HEK293 (cell line): Measurements from ENCODE around the gene CYP4F3.
A peak's percentile ranks its signal among the peaks of the same experiment; 100 is the strongest.

Experiments
- ZBTB17 ChIP-seq: fragments of 450-650 bp; formaldehyde crosslinking; IDR thresholded peaks from 2 replicates; pipeline ENCODE4 v1.5.1; 2016; ENCODE audit warnings: missing biosample characterization, missing genetic modification characterization
- ZNF24 ChIP-seq: fragments of 450-650 bp; formaldehyde crosslinking; IDR thresholded peaks from 2 replicates; pipeline ENCODE4 v1.5.1; 2016; ENCODE audit warnings: missing biosample characterization, missing genetic modification characterization
- ZNF792 ChIP-seq: fragments of 450-650 bp; formaldehyde crosslinking; IDR thresholded peaks from 2 replicates; pipeline ENCODE4 v1.5.1; 2016; ENCODE audit warnings: missing biosample characterization, missing genetic modification characterization
- TF ChIP-seq, protein P1 (sequence below): fragments of 450-650 bp; formaldehyde crosslinking; IDR thresholded peaks from 2 replicates; pipeline ENCODE4 v1.5.1; 2016; ENCODE audit warnings: missing biosample characterization, missing genetic modification characterization
- TF ChIP-seq, protein P2 (sequence below): fragments of 450-650 bp; formaldehyde crosslinking; IDR thresholded peaks from 2 replicates; pipeline ENCODE4 v1.5.1; 2017; ENCODE audit warnings: missing biosample characterization, missing genetic modification characterization

Gene CYP4F3

DNA sequence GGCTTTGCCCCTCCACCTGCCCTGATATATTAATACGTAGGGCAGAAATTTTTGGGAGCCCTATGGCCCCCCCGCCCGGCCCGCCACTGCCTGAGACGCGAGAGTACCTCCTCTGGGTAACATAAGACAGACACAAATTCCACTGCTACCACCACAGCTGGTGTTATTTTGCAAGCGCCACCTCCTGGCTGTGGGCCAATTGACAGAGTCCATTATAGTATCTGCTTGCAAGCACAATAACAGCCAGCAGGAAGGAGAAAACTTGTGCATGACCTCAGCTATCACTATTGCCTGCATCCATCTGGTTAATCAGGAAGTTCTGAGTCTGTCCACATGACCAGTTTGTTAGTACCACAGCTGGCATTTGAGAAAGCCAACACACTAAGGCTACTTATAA, 61.8 kb downstream of the CYP4F3 start (continued):
- TF ChIP-seq ZBTB17 (tag by site-specific recombination) (0 out of 2 replicates have a peak, but pooled peaks have one; percentile 18), ZNF24 (peak; percentile 84), ZNF792 (tag by site-specific recombination) (no peak)
- TF ChIP-seq, protein P1, sequence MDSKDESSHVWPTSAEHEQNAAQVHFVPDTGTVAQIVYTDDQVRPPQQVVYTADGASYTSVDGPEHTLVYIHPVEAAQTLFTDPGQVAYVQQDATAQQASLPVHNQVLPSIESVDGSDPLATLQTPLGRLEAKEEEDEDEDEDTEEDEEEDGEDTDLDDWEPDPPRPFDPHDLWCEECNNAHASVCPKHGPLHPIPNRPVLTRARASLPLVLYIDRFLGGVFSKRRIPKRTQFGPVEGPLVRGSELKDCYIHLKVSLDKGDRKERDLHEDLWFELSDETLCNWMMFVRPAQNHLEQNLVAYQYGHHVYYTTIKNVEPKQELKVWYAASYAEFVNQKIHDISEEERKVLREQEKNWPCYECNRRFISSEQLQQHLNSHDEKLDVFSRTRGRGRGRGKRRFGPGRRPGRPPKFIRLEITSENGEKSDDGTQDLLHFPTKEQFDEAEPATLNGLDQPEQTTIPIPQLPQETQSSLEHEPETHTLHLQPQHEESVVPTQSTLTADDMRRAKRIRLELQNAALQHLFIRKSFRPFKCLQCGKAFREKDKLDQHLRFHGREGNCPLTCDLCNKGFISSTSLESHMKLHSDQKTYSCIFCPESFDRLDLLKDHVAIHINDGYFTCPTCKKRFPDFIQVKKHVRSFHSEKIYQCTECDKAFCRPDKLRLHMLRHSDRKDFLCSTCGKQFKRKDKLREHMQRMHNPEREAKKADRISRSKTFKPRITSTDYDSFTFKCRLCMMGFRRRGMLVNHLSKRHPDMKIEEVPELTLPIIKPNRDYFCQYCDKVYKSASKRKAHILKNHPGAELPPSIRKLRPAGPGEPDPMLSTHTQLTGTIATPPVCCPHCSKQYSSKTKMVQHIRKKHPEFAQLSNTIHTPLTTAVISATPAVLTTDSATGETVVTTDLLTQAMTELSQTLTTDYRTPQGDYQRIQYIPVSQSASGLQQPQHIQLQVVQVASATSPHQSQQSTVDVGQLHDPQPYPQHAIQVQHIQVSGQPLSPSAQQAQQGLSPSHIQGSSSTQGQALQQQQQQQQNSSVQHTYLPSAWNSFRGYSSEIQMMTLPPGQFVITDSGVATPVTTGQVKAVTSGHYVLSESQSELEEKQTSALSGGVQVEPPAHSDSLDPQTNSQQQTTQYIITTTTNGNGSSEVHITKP (tag by site-specific recombination) = peak; percentile 47; the same call in 1 of the 2 replicates
- TF ChIP-seq, protein P2, sequence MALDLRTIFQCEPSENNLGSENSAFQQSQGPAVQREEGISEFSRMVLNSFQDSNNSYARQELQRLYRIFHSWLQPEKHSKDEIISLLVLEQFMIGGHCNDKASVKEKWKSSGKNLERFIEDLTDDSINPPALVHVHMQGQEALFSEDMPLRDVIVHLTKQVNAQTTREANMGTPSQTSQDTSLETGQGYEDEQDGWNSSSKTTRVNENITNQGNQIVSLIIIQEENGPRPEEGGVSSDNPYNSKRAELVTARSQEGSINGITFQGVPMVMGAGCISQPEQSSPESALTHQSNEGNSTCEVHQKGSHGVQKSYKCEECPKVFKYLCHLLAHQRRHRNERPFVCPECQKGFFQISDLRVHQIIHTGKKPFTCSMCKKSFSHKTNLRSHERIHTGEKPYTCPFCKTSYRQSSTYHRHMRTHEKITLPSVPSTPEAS (tag by site-specific recombination) = no peak
